ENCODE results near the gene SNRPD2.
"Not testable (repeated sequence)": the region's sequence is repeated elsewhere in the genome, so short reads cannot be mapped to it uniquely, and the experiment has no call there.

Gene SNRPD2

DNA sequence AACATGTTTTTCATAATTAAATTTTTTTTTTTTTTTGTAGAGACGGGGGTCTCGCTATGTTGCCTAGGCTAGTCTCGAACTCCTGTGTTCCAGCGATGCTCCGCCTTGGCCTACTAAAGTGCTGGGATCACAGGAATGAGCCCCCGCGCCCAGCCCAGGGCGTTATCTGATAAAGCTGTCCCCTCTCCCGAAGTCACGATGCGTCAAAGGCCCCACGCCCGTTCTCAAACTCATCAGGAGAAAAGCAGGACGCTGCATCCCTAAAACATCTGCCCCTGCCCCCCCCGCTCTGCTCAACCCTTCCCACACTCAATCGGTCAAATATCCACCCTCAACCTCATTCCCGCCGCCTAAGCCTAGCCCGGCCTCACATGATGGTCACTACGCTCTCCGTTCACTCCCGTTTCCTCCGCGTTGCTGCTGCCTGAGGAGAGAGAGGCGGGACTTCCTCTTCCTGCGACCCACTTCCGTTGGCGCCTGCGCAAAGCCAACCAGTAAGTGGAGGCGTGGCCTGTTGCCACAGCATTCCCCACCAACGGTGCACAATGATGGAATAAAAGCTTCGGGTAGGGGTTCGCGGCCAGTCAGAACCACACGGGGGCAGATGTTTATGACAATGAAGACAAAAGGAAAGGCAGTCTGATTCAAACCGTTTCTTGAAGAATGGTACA, at the start of gene SNRPD2:
Gene SNRPD2 (minus strand): TSS at position 438 of the 671 bp plus-strand sequence. CDS start 65 bp downstream, at position 373.
- DNase-seq = peak; percentile 92

DNA sequence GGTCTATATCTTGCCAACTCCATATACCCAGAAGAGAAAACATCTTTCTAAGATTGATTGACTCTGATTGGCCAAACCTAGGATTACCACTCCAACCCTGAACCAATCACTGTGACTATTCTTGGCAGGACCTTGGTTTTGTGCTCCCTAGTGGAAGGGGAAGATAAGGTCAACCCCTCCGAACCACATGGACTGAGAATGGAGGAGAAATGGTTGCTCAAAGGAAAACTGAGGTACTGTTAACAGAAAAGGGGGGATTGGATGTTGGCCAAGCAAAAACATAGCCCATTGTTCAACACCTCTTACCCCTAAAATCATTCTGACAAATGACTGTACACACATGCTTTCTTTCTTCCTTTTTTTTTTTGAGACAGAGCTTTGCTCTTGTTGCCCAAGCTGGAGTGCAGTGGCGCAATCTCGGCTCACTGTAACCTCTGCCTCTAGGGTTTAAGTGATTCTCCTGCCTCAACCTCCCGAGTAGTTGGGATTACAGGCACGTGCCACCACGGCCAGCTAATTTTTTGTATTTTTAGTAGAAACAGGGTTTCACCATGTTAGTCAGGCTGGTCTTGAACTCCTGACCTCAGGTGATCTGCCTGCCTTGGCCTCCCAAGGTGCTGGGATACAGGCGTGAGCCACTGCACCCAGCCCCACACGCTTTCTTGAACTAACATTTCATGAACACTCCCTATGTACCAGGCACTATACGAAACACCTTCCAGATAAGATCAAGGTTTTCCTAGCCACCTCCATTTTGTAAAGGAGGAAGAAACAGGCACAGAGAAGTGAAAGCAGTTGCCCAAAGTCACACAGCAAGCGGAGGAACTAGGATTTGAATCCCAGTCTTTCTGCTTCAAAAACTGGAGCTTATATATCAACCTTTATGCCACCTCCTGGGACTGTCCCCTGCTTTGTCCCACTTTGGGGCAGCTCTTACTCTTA, 48.0 kb upstream of the SNRPD2 start:
- DNase-seq = no peak

DNA sequence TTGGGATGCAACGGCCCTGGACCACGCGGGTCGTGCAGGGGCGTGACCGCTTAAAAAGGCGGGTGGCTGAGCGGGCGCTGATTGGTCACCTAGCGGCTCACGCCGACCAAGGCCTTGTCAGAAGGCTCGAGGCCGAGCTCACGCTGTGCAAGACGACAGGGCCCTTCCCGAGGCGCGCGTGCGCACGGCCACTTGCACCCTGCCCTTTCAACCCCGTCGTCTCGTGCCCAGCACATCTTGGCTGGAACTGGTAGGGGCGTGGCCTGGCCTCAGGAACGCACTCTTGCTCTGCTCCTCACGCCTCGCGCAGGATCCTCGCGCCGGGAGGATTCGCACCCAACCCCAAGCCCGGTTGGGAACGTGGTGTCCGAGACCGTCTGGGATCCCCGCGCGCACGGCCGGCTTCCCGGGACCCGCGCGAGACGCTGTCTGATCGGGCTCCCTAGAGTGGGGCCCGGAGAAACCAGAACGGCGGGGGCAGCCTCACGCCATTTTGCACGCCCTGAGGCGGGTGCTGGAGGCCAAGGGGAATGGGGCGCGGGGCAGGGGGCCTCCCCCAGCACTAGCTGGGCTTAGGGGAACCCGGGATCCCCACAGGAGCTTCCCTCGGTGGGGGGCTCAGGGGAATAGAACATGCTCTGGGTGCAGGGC, 41.5 kb upstream of the SNRPD2 start, which contains the start of gene MEIOSIN:
Gene MEIOSIN (plus strand): TSS at position 280 of the 651 bp plus-strand sequence. CDS start 1,938 bp downstream, outside the sequence.
- no peak for DNase-seq

DNA sequence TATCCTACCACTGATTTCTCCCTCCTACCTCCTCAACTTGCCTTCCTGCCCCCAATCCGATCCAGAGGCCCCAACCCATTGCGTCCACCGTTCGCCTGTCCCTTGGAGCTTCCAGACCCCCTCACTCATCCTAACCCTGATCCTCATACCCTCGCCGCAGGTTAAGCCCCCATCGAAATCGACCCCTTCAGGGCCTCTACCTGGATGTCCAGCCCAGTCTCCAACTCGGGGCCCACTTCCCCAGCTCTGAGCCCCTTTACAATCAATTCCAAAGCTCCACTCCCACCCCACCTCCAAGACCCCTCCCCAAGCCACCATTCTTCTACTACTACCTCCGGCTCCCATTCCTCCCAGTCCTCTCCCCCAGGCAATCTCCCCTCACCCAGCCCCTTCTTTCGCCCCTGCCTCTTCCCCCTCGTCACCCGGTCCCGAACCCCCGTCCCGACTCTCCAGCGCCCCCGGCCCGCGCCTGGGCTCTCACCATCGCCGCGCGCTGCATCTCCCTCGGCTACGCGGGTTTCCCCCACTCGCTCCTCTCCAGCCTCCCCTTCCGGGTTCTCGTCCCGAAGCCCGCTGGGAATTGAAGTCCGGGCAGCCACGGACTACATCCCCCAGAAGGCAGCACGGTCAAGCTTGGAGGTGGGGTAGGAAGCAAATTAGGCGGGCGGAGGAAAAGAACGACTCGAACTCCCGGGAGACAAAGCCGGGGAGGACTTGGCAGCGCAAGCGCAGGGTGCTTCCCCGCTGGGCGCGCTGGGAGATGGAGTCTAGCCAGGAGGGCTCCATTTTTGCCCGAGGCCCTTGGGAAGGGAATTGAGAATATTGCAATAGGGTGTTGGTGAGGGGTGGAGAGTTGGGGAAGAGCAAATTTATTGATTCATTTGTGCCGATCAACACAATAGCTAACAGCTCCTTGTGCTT, 38.9 kb upstream of the SNRPD2 start, which contains the start of gene FBXO46:
Gene FBXO46 (minus strand): TSS at position 529 of the 921 bp plus-strand sequence. CDS start 17,401 bp downstream, outside the sequence.
- peak; percentile 98 for DNase-seq

DNA sequence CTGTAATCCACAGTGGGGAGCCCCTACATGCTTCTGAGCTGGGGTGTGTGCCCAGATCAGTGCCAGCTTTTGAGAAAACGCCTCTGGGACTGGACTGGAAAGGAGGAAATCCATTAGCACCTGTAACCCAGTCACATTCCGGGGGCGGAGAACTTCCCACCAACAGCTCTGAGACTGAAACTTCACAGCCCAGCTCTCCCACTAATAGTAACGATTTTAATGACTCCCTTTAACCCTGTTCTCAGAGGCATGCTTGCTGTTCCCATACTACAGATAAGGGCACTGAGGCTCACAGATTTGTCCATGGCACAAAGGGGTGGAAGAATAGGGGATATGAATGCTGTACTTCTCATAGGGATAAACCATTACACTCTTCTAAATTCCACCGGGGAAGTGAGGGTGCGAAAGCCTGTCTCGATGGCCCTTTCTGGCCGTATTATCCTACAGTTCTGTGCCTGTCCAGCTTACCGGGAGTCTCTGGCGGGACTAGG, 38.1 kb upstream of the SNRPD2 start:
- no peak for DNase-seq

DNA sequence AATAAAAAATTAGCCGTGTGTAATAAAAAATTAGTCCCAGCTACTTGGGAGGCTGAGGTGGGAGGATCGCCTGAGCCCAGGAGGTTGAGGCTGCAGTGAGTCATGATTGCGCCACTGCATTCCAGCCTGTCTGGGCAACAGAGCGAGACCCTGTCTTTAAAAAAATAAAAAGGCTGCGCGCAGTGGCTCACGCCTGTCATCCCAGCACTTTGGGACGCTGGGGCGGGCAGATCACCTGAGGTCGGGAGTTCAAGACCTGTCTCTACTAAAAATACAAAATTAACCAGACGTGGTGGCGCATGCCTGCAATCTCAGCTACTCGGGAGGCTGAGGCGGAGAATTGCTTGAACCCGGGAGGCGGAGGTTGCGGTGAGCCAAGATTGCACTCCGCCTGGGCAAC, 36.9 kb upstream of the SNRPD2 start:
- not testable (repeated sequence) for DNase-seq

DNA sequence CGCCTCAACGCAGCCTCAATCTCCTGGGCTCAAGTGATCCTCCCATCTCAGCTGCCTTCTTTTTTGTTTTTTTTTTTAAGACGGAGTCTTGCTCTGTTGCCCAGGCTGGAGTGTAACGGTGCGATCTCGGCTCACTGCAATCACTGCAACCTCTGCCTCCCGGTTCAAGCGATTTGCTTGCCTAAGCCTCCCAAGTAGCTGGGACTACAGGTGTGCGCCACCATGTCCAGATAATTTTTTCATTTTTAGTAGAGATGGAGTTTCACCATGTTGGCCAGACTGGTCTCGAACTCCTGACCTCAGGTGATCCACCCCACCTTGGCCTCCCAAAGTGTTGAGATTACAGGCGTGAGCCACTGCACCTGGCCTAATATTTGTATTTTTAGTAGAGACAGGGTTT, 28.3 kb upstream of the SNRPD2 start:
- not testable (repeated sequence) for DNase-seq

DNA sequence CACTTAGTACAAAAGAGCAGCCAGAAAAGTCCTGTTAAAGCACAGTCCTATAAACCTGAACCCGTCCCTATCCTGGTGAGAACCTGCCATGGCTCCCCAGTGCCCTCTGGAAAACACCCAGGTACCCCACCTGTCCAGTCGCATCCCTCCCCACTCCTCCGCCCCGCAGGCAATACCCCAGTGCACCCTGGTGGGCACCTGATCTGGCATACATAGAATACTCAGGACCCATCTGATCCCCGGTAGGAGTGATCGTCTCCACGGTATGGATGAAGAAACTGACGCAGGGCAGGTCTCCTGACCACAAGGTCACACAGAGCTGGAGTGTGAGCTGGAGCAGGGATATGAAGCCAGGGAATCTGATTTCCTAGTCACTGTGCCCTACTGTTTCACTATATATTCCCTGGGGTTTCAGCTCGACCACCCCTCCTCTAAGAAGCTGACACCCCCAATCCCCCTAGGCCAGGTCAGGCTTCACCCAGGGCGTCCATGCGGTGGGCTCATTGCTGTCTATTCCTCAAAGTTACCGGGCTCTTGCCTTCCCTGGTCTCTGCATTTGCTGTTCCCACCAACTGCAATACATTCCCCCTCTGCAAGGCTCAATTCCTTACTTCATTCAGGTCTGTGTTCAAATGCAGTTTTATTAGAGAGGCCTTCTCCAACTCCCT, 26.4 kb upstream of the SNRPD2 start:
- DNase-seq = no peak

DNA sequence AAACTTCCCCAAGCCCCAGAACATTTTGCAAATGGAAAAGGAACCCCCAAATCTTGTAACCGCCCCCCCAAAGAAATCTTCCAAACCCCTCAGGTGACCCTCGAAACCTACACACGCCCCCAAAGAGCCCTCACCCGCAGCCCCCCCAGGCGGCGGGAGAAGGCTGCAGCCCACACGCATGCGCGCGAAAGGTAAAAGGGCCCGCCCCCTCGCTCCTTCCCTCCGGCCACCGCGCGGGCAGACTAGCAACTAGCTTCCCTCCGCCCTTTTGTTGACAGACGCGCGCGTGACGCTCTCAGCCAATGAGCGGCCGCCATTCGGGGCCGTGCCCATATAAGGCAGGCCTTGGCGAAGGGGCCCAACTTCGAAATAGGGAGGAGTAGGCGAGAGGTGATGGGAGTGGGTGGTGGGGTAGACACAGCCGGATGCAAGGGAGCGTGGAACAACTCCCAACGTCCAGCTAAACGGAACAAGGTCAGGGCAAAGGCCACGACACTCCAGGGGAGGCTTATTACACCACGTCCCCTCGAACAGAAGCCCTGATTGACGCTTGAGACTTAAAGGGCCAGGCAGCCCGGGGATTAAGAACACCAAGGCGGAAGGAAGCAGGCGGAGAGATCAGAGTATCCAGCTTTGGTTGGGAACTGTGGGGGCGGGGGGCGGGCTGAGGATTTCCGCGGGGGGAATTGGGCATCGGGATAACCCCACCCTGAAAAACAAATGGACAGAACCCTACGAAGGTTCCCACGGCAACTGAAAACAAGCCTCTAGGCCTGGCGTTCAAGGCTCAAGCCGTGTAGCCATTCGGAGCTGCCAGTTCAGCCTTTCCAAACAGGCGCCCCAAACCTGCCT, 25.6 kb upstream of the SNRPD2 start:
- peak; percentile 99 for DNase-seq

DNA sequence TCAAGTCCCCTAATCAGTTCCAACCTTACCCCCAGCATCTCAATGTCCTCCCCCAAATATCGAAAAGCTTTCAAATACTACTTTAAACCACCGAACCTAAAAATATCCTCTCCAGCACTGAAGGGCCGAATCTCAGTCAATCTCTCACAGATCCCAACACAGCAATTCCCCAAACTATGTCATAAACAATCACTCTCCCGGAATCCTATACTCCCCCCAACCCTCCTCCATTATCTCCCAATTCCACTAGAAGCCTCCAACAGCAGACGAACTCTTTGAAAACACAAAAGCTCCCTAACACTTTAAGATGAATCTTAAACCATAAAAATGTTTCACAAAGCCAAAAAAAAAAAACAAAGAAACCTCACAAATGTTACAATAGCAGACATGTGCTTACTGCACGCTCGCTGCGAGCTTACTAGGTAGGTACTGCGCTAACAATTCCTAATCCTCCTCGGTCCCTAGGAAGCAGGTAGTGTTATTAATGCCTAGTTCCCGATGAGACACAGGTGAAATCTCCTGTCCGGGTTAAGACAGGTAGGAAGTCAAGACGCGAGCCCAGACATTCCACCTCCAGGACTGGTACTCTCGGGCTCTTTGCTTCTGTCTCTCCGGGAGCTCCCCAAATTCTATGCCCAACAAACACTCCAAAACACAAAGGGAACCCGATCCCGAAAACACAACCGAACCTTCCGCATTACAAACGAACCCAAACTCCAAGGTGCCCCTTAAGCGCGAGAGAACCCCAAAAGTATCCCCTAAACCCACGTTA, 24.8 kb upstream of the SNRPD2 start:
- no peak for DNase-seq

DNA sequence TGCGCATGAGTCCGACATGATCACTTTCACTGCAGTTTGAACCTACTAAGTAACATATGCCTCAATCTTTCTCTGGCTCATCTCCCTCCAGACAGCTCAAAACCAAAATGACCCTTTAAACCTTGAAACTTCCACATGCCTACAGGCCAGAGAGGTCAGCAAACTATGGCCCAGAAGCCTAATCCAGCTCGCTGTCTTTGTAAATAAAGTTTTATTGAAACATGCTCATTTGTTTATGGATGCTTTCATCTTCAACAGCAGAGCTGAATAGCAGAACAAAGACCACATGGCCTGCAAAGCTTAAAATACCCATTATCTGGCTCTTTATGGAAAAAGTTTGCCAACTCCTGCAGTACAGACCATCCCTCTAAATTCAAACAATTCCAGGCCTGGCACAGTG, 23.4 kb upstream of the SNRPD2 start:
- DNase-seq = no peak

DNA sequence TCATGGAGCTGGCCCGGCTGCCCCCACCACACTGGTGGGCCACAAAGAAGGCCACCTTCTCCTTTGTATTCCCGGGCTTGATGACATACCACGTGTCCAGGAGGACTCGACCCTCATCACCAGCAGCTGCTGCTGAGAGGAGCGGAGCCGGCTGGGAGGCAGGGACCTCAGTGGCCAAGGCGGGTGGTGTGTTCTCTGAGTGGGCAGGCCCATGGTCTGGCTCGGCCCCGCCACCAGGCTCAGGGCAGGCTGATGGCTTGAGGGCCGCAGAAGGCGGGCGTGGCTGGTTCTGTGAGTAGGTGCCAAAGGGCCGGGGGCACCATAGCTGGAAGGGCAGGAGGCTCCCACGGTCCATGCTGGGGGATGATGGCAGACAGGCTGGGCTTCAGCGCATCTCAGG, 21.4 kb upstream of the SNRPD2 start:
- no peak for DNase-seq

DNA sequence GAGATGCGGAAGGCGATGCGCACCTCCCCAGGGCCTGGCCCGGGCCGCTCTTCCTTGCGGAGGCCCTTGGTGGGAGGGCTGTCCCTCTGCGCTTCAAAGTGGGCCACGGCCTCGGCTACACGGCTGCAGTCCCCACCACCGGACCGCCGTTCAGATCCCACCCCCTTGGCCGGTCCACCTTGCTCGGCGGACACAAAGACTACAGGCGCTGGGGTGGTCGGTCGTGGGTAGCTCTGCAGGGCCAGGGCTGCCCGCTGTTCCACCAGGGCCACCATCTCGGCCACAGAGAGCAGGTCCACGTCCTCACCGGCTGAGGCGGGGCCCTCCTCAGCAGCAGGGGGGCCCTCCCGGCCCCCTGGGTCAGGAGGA, 20.9 kb upstream of the SNRPD2 start:
- no peak for DNase-seq

DNA sequence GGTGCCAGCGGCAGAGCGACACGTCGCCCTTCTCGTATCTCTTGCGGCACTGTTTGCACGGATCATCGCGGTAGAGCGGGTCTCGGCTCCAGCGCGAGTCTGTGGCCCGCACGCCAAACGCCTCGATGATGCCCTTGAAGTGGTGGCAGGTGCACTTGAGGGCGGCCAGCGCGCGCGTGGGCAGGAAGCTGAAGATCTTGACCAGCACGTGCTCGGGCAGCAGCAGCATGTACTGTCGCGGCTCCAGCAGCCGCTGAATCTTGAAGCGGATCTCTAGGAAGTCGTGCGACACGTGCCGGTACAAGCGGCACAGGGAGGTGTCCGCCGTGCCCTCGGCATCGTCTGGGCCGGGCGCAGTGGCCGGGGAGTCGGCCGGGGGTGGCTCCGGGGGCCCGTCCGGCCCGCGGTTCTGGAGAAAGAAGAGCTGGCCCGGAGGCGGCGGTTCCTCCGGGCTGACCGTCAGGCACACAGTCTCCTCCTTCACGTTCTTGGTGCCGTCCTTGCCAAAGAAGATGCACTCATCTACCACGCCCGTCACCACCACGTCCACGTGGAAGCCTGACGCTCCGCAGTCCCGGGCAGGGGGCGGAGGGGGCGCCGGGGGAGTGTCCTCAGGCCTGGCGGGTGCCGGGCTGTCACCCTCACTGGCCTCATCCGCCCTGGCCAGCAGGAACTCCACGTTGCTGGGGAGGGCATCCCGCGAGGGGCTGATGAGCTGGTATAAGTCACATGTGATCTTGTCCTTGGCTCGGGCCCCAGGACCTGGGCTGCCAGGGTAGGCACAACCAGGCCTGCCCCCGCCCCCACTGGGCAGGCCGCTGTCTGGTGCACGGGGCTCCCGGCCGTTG, 20.3 kb upstream of the SNRPD2 start:
- no peak for DNase-seq

DNA sequence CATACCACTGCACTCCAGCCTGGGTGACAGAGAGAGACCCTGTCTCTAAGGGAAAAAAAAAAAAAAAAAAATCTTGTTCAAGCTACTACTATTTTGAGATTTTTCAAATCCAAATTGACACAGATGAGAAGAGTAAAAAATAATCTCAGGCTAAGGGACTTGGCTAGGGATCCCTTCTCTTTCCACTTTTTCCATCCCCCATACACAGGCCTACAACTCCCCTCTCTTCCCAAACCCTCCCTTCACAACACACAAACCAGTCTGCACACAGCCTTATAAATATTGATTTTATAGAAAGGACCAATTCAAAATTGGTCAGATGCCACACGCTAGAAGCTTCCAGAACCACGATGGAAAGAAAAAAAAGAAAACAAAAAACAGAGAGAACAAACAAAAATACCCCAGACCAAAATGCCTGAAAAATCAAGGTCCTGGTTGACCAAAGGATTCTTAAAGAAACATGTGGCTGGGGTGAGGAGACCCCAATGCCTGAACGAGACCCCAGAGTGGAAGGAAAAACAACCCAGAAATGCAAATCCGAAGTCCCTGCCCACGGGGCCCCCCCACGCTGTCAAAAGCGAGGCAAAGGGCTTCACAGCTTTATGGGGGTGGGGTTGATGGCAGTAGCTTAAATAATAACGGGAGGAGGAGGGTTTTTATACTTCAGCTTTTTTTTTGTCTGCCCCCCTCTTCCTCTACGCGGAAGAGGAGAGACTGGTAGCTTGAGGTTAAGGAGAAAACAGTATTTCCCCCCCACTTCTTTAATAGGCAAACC, 18.8 kb upstream of the SNRPD2 start:
- no peak for DNase-seq

DNA sequence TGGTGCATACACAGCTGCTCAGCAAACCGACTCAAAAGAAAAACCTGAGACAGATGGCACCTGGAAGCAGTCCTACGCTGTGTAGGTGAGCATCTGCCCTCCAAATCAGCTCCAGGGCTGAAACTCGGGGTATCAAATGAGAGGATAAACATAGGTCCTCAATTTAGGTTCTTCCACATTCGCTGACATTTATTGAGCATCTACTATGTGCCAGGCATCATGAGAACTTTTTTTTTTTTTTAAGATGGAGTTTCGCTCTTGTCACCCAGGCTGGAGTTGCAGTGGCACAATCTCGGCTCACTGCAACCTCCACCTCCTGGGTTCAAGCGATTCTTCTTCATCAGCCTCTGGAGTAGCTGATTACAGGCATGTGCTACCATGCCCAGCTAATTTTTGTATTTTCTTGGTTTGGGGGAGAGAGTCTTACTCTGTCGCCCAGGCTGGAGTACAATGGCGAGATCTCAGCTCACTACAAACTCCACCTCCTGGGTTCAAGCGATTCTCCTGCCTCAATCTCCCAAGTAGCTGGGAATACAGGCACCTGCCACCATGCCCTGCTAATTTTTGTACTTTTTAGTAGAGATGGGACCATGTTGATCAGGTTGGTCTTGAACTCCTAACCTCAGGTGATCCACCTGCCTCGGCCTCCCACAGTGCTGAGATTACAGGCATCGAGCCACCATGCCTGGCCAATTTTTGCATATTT, 14.1 kb upstream of the SNRPD2 start:
- no peak for DNase-seq

DNA sequence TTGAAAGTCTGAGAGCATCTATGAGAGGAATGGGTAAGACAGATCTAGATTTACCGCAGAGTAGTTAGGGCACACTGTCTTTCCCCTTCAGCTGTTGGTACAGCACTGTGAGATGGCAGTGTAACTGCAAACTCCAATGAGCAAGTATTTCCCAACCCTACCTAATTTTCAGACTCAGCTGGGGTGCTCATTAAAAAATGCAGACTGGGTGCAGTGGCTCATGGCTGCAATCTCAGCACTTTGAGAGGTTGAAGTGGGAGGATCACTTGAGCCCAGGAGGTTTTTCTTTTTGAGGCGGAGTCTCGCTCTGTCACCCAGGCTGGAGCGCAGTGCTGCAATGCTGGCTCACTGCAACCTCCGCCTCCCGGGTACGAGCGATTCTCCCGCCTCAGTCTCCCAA, 13.4 kb upstream of the SNRPD2 start:
- DNase-seq = no peak

All from NCI-H2029 (cell line).